ENCODE measurements around the gene DEFB114. TPM values are rescaled to one million over a fixed set of nuclear protein-coding genes. Genes with fewer than 3 reads are reported as not detected.
"Not testable (repeated sequence)": the region's sequence is repeated elsewhere in the genome, so short reads cannot be mapped to it uniquely, and the experiment has no call there.

The DEFB114 gene
- total and polyA plus RNA-seq, 5 experiments from 2014 or later, result not detected

GRCh38 chr6:49966334-49966733 is 2.4 kb upstream of the DEFB114 start:
- POLR2A ChIA-PET, result no interaction called here
- H3K27ac Mint-ChIP-seq, result no peak overlapping the region
- H3K4me1 Mint-ChIP-seq, result no peaks in the 10 kb centered on the region
- no peaks in the 10 kb centered on the region for H3K27me3 Mint-ChIP-seq
- peaks cover 0 to 19% (median 0%) of the 10 kb centered on the region in 9 donors for H3K9me3 Mint-ChIP-seq
- H3K36me3 Mint-ChIP-seq, result no peaks in the 10 kb centered on the region
- DNase-seq (no peak), ATAC-seq (no peak)
- H3K4me3 Mint-ChIP-seq, result no peak overlapping the region

GRCh38 chr6:49958180-49958579 is 5.8 kb downstream of the DEFB114 start:
- Mint-ChIP-seq H3K36me3 (no peaks in the 10 kb centered on the region), H3K4me1 (no peaks in the 10 kb centered on the region), H3K4me3 (no peak overlapping the region), H3K27ac (no peak overlapping the region), H3K9me3 (peaks cover 0 to 14% (median 2%) of the 10 kb centered on the region in 9 donors), H3K27me3 (no peaks in the 10 kb centered on the region)
- POLR2A ChIA-PET, result no interaction called here
- DNase-seq, result no peak
- no peak for ATAC-seq

- no peak overlapping the region for H3K27ac Mint-ChIP-seq
Observed at GRCh38 chr6:49955847-49956246, 8.1 kb downstream of the DEFB114 start.

GRCh38 chr6:49951926-49952325 is 12.0 kb downstream of the DEFB114 start:
- POLR2A ChIA-PET, result no interaction called here
- no peak for DNase-seq
- no peak overlapping the region for H3K27ac Mint-ChIP-seq
- H3K9me3 Mint-ChIP-seq, result peaks cover 0 to 13% (median 5%) of the 10 kb centered on the region in 9 donors
- no peak for ATAC-seq
- H3K36me3 Mint-ChIP-seq, result no peaks in the 10 kb centered on the region
- H3K4me3 Mint-ChIP-seq, result no peak overlapping the region
- H3K27me3 Mint-ChIP-seq, result no peaks in the 10 kb centered on the region
- H3K4me1 Mint-ChIP-seq, result no peaks in the 10 kb centered on the region

More at GRCh38 chr6:49955847-49956246, 8.1 kb downstream of the DEFB114 start:
- Mint-ChIP-seq H3K9me3 (peaks cover 0 to 17% (median 3%) of the 10 kb centered on the region in 9 donors), H3K27me3 (no peaks in the 10 kb centered on the region), H3K4me3 (no peak overlapping the region), H3K4me1 (no peaks in the 10 kb centered on the region), H3K36me3 (no peaks in the 10 kb centered on the region)
- DNase-seq (no peak), ATAC-seq (no peak)
- POLR2A ChIA-PET, result no interaction called here

GRCh38 chr6:49950415-49950751 is 13.6 kb downstream of the DEFB114 start:
- no peak for ATAC-seq
- no peaks in the 10 kb centered on the region for H3K36me3 Mint-ChIP-seq
- DNase-seq, result no peak
- POLR2A ChIA-PET, result no interaction called here
- no peaks in the 10 kb centered on the region for H3K4me1 Mint-ChIP-seq
- H3K4me3 Mint-ChIP-seq, result no peak overlapping the region
- no peaks in the 10 kb centered on the region for H3K27me3 Mint-ChIP-seq
- no peak overlapping the region for H3K27ac Mint-ChIP-seq
- H3K9me3 Mint-ChIP-seq, result peaks cover 0 to 13% (median 6%) of the 10 kb centered on the region in 9 donors

GRCh38 chr6:49949062-49949461 is 14.9 kb downstream of the DEFB114 start:
- no peak overlapping the region for H3K27ac Mint-ChIP-seq
- H3K4me1 Mint-ChIP-seq, result no peaks in the 10 kb centered on the region
- peaks cover 0 to 3% (median 0%) of the 10 kb centered on the region in 3 donors for H3K36me3 Mint-ChIP-seq
- H3K9me3 Mint-ChIP-seq, result peaks cover 0 to 20% (median 10%) of the 10 kb centered on the region in 9 donors
- DNase-seq (no peak), ATAC-seq (no peak)
- POLR2A ChIA-PET, result no interaction called here
- H3K27me3 Mint-ChIP-seq, result no peaks in the 10 kb centered on the region
- no peak overlapping the region for H3K4me3 Mint-ChIP-seq

GRCh38 chr6:49946835-49947234 is 17.1 kb downstream of the DEFB114 start:
- POLR2A ChIA-PET, result no interaction called here

GRCh38 chr6:49944068-49944467 is 19.9 kb downstream of the DEFB114 start:
- ATAC-seq, POLR2A ChIA-PET, H3K27ac Mint-ChIP-seq, DNase-seq, H3K27me3 Mint-ChIP-seq, H3K36me3 Mint-ChIP-seq, H3K4me3 Mint-ChIP-seq, H3K4me1 Mint-ChIP-seq: not testable (repeated sequence)
- peaks cover 0 to 22% (median 7%) of the 10 kb centered on the region in 9 donors for H3K9me3 Mint-ChIP-seq

More at GRCh38 chr6:49946835-49947234, 17.1 kb downstream of the DEFB114 start:
- no peaks in the 10 kb centered on the region for H3K4me1 Mint-ChIP-seq
- H3K9me3 Mint-ChIP-seq, result peaks cover 0 to 21% (median 9%) of the 10 kb centered on the region in 9 donors
- ATAC-seq, result no peak
- no peaks in the 10 kb centered on the region for H3K27me3 Mint-ChIP-seq
- H3K27ac Mint-ChIP-seq, result no peak overlapping the region
- no peak for DNase-seq
- H3K36me3 Mint-ChIP-seq, result peaks cover 0 to 4% (median 0%) of the 10 kb centered on the region in 3 donors
- no peak overlapping the region for H3K4me3 Mint-ChIP-seq

- POLR2A ChIA-PET, result no interaction called here
- ATAC-seq (no peak), DNase-seq (no peak)
- Mint-ChIP-seq H3K36me3 (peaks cover 0 to 4% (median 0%) of the 10 kb centered on the region in 3 donors), H3K27ac (no peak overlapping the region), H3K4me3 (no peak overlapping the region), H3K4me1 (no peaks in the 10 kb centered on the region), H3K9me3 (peaks cover 0 to 19% (median 6%) of the 10 kb centered on the region in 9 donors), H3K27me3 (no peaks in the 10 kb centered on the region)
Observed at GRCh38 chr6:49939993-49940498, 23.9 kb downstream of the DEFB114 start.

- no peaks in the 10 kb centered on the region for H3K4me1 Mint-ChIP-seq
- no peak for ATAC-seq
- H3K27ac Mint-ChIP-seq, result no peak overlapping the region
- peaks cover 0 to 9% (median 0%) of the 10 kb centered on the region in 9 donors for H3K9me3 Mint-ChIP-seq
- H3K36me3 Mint-ChIP-seq, result no peaks in the 10 kb centered on the region
- no peak for DNase-seq
- no peak overlapping the region for H3K4me3 Mint-ChIP-seq
- H3K27me3 Mint-ChIP-seq, result no peaks in the 10 kb centered on the region
- POLR2A ChIA-PET, result no interaction called here
Observed at GRCh38 chr6:49937811-49938210, 26.2 kb downstream of the DEFB114 start.

GRCh38 chr6:49937017-49937416 is 26.9 kb downstream of the DEFB114 start:
- Mint-ChIP-seq H3K27ac (no peak overlapping the region), H3K4me1 (no peaks in the 10 kb centered on the region), H3K4me3 (no peak overlapping the region), H3K27me3 (no peaks in the 10 kb centered on the region), H3K9me3 (peaks cover 0 to 9% (median 0%) of the 10 kb centered on the region in 9 donors), H3K36me3 (no peaks in the 10 kb centered on the region)
- no peak for ATAC-seq
- DNase-seq, result no peak
- POLR2A ChIA-PET, result no interaction called here

- H3K9me3 Mint-ChIP-seq, result peaks cover 0 to 9% (median 0%) of the 10 kb centered on the region in 9 donors
- H3K4me3 Mint-ChIP-seq, result no peak overlapping the region
Observed at GRCh38 chr6:49935387-49935786, 28.6 kb downstream of the DEFB114 start.

GRCh38 chr6:49934770-49935169 is 29.2 kb downstream of the DEFB114 start:
- Mint-ChIP-seq H3K4me1 (no peaks in the 10 kb centered on the region), H3K27me3 (no peaks in the 10 kb centered on the region), H3K9me3 (peaks cover 0 to 9% (median 0%) of the 10 kb centered on the region in 9 donors), H3K27ac (no peak overlapping the region), H3K4me3 (no peak overlapping the region), H3K36me3 (no peaks in the 10 kb centered on the region)
- DNase-seq, result no peak
- ATAC-seq, result no peak
- POLR2A ChIA-PET, result no interaction called here

More at GRCh38 chr6:49935387-49935786, 28.6 kb downstream of the DEFB114 start:
- Mint-ChIP-seq H3K4me1 (no peaks in the 10 kb centered on the region), H3K36me3 (no peaks in the 10 kb centered on the region), H3K27me3 (no peaks in the 10 kb centered on the region), H3K27ac (no peak overlapping the region)
- no peak for DNase-seq
- POLR2A ChIA-PET, result no interaction called here
- no peak for ATAC-seq

GRCh38 chr6:49933526-49933925 is 30.4 kb downstream of the DEFB114 start:
- DNase-seq, result no peak
- no peaks in the 10 kb centered on the region for H3K4me1 Mint-ChIP-seq
- no peaks in the 10 kb centered on the region for H3K27me3 Mint-ChIP-seq
- no peak overlapping the region for H3K27ac Mint-ChIP-seq
- H3K36me3 Mint-ChIP-seq, result no peaks in the 10 kb centered on the region
- no peak overlapping the region for H3K4me3 Mint-ChIP-seq
- H3K9me3 Mint-ChIP-seq, result peaks cover 0 to 3% (median 0%) of the 10 kb centered on the region in 9 donors
- no peak for ATAC-seq
- POLR2A ChIA-PET, result no interaction called here

Data from naive thymus-derived CD8-positive, alpha-beta T cell (primary cell).